ENCODE results near the gene NEK11.

Gene NEK11

DNA sequence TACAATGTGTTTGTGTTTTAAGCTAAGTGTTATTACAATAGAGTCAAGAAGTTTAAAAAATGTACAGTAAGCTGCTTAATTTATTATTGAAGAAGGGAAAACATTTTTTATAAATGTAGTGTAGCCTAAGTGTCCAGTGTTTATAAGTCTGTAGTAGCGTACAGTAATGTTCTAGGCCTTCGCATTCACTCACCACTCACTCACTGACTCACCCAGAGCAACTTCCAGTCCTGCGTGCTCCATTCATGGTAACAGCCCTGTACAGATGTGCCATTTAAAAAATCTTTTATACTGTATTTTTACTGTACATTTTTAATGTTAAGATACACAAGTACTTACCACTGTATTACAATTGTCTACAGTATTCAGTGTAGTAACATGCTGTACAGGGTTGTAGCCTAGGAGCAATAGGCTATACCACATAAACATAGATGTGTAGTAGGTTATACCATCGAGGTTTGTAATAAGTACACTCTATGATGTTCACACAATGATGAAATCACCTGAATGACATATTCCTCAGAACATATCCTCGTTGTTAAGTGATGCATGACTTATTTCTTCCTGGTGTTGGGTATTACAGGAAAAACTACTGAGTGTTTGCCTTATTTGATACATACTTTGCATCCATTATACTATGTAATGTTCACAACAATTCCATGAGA is 198.3 kb downstream of the NEK11 start:
- no peak for DNase-seq (ENCODE audit: low spot score)

DNA sequence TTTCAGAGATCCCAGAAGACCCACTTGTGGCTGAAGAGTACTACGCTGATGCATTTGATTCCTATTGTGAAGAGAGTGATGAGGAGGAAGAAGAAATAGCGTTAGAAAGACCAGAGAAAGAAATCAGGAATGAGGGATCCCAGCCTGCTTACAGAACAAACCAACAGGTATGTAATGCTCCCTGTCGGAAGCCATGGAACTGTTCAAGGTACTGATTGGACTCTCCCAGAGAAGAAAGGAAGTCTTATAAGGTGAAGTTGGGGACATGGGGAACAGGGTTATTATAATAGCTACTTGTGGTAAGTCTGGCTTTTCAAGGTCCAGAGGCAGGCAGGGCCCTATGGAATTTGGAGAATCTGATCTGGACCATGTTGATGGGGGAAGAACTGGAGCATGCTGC is 201.8 kb downstream of the NEK11 start:
- no peak for DNase-seq (ENCODE audit: low spot score)

DNA sequence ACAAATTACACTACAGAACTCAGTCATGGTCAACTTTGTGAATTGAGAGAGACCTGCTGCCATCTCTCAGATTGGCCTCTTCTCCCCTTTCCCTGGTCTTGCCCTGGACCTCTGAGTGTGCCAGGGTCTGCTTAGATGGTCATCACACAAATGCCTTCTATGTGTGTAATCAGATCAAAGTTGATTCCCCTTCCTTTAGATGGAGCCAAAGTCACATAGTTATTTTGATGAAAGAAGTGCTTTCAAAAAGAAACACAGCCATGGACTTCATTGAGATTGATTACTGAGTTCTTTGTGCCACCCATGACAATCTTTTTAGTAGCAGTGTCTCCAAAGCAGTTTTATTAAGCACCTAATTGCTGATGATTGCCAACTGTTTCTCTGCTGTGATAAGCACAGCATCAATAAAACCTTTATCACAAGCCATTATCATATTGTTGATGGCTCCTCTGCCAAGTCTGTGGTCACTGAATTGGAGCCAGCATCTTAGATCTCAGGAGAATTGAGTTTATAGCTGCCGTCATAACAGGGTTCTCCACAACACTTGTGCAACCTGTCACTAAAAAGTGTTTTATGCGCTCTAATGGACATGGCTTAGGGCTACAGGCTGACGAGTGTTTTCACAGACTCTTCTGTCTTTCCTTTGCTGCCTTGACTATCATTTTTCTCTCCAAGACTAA is 205.2 kb downstream of the NEK11 start:
- no peak for DNase-seq (ENCODE audit: low spot score)

DNA sequence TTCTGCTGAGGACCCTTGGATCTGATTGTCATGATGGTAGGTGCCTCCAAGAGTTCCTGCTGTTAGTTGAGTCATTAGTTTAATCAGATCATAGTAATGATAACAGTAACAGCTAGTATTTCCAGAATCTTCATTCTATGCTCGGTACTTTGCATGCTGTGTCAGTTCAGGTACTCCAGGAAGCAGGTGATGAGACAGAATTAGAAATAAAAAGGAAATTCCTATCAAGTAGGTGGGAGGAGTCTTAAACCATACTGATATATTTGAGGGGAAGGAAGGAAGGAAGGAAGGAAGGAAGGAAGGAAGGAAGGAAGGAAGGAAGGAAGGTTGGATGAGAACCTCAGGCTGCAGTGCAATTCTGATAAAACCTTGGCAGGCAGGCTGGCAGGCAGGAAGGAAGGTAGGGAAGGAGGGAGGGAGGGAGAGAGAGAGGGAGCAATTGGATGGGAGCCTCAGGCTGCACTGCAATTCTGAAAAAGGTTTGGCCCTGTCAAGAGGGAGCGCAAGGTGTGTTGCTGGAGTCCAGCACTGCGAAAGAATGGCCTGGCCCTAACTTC is 206.1 kb downstream of the NEK11 start:
- DNase-seq (ENCODE audit: low spot score): no peak

DNA sequence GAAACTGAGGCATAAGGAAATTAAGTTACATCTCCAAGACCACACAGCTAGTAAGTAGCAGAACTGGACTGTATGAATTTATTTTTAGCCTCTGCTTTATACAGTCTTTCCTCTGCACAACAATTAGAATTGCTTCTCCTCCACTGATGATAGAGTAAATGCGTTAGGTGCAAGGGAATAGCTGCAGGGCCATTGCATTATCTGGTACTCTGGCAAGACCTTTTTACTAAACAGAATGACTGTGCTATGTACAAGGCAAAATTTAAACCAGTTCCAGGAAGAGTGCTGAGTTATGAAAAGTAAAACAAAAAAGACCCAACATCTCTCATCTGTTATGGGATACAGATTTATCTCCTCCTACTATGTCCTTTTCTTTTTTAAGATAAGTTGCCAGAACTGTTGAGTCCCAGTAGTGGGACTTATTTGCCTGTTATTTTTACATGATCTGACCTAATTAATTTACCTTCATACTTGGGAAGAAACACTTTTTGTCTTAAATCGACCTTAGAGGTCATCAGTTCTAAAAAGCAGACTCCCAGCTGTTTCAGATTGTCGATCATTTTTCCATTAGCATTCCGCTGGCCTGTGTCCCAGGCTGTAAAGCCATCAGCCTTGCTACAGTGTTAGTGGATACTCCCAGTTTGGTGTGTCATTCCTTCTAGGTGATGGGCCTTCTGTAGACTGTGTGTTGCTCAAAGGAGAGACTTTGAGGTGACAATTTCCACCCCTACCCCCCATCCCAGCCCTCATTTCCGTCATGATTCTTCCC is 207.4 kb downstream of the NEK11 start:
- no peak for DNase-seq (ENCODE audit: low spot score)

DNA sequence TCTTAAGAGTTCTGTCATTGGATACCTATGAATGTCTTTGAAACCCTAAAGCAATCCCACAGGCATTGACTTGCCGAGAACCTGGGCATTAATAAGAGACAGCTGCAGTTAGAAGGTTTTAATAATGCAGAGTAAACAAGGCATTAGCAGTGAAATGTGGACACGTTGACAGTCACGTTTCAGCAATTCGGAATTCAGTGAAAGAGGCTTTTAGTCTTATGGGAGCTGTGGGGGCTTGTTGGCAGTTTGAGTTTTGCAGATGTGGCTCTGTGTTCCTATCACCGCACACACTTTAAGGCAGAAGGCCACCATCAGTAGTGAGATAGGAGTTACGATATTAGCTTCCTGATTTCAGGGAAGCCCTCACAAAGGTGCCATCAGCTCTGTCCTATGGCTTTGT is 209.7 kb downstream of the NEK11 start:
- no peak for DNase-seq (ENCODE audit: low spot score)

DNA sequence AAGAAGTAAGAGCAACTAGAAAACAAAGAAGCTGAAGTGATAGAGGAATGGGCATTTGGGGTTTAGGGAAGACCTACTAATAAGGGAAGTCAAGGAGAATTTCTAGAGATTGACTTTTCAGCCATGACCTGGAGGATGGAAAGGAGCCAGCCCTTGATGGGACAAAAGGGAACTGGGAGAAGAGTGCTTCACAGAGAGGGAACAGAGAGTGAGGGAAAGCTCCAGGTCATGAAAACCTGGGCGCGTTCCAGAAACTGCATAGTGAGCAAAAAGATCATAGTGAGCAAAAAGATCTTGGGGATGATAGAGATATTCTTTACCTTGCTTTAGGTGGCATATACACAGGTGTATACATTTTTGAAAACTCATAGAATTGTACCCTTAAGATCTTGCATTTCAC is 211.8 kb downstream of the NEK11 start:
- no peak for DNase-seq (ENCODE audit: low spot score)

DNA sequence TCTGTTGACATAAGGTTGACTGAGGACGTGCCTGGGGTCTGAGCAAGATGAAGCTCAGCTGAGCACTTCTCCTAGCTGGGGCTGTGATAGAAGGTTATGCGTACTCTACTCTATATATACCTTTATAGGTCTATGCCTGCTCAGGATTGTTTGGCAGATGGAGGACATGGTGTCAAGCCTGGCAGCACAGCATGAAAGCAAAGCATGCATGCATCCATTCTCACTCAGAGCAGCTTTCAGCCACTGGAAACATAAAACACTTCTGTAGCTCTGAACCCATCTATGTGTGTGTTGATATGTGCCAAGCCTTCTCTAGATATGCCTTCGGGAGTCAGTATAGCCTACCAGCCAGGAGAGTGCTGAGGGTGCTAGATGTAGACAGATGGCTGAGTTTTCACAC is 212.6 kb downstream of the NEK11 start:
- no peak for DNase-seq (ENCODE audit: low spot score)

DNA sequence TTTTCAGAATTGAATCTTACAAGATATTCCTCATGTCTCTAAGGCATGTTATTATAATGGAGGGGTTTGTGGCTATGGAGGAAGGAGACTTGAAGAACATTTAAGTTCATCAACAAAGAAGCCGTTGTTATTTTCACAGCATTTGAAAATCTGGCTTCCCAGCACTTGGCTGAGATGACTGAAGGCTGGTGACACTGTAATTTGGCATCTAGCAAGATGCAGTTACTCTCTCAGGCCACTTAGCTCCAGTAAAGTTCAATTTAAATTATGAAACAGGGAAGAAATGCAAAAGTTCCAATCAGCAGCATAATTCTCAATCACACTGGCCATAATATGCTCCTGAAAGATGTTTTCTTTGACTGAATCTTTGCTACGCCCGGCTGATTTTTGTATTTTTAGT is 215.5 kb downstream of the NEK11 start:
- DNase-seq (ENCODE audit: low spot score): no peak

DNA sequence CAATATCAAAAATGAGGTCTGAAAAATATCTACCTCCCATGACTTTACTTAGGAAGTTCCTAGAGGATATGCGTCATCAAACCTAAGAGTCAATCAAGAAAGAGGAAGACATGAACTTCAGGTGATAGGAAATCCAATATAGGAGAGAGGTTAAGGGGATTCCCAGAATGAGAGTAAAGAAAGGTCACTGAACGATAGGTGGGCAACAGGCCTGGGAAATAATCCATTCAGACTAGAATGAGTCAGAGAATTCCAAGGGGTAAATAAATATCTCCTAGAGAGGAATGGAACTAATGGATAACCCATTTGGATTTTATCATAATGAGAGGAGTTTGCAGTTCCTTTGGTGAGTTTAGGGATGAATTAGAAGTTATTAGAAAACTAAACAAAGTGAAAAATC is 223.8 kb downstream of the NEK11 start:
- no peak for DNase-seq (ENCODE audit: low spot score)

DNA sequence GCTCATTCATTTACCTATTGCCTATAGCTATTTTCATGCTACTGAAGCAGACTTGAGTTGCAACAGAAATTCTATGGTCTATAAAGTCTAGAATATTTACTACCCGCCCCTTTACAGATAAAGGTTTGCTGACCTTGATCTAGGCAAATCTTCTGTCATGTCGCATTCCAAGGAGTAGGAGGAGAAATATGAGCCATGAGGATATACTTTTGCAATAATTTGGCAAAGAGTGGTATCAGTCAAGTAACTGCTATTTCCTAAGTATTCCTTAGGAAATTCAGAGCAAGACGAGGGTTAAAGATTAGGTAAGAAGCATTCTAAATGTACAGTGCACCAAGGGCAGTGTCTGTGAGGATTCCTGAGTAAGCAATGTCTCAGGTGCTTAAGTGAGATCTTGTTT is 233.8 kb downstream of the NEK11 start:
- DNase-seq (ENCODE audit: low spot score): no peak

DNA sequence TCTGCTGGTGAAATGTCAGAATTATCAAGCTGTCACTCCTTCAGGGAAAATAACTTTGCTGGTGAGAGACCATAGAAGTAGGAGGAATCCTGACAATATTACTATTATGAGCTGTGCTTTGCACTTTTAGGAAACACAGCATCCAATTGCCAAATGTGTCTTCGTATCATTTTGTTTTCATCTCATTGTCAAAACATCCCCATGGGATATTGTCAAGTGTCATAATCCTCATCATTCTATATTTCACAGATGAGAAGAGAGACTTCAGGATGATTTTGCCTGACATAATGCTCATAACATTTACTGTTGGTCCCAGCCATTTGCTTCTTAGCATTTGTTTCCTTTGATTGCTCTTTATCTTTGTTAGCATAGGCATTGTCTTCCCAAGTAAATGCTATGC is 234.4 kb downstream of the NEK11 start:
- no peak for DNase-seq (ENCODE audit: low spot score)

DNA sequence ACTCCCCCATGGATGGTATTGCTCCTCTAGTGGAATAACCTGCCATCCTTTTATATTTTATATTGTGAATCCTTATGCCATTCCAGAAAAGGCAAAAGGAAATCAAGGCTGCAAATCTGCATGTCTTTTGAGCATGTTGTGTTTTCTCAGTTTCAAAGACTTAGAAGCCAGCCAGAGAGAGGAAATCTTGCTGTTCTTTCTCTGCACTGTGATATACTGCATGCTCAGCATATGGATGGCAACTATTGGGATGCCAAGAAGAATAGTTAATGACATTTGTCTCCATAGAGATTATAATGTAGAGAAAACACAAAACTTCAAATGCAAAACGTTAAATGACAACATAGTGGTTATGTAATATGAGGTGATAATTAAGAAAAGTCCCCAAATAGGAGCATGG is 248.9 kb downstream of the NEK11 start:
- no peak for DNase-seq (ENCODE audit: low spot score)

DNA sequence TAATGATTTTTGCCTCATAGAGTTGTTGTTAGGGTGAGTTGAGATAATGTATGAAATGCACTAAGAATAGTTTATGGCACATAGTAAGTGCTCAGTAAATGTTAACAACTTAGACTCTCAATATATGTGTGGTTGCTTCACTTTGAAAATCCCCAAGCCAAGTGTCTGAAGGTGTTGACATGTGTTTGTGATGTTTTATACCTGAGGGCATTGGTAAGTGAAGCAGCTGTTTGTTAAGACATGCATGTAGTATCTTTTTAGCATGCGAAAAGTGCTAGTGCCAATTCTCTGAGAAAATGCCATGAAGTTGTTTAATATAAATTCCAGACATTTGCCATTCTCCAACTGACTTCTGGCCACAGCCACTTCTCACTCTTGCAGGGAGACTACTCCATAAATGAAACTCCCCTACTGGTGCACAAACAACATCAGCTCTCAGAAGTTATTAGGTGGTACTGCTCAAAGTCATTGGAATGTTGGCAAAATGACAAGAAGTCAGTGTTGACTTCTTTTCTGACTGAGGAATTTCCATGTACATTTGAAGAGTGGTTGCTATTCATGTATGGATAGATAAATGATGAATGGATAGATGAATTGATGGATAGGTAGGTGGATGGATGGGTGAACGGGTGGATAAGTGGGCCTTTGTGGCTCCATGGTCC is 251.3 kb downstream of the NEK11 start:
- DNase-seq (ENCODE audit: low spot score): no peak

DNA sequence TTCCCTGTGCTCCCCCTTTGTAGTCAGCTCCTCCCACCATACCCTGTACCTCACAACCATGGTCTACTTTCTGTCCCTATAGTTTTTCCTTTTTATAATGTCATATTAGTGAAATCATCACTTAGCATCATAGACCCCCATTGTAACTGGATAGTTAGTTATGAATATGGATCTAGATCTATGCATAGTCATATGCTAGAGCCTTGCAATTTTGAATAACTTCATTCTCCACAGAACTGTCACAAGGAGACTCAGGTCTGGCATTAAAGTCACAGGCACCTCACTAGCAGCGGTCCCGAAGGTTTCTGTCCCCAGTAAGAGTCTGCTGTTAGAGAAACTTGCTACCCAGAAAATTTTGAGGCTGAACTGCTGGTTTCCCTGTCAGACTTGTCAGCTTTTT is 252.9 kb downstream of the NEK11 start:
- DNase-seq (ENCODE audit: low spot score): no peak

DNA sequence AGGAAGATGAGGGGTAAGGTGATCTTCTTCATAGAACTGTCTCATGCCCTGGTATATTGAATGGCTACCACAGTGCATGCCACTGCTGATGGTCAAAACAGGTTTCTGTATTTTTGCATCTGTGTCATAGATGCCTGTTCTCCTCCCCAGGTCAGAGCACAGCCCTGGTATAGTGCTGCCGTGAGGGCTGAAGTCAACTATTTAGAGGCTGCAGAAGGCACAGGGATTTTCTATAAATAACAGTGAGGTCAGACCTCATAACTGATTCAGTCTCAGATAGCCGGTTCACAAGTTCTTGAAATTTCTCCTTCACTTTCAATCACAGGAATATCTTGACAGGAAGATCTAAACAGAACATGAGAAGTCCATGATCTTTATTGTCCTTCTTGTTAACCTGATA is 255.7 kb downstream of the NEK11 start:
- DNase-seq (ENCODE audit: low spot score): no peak

DNA sequence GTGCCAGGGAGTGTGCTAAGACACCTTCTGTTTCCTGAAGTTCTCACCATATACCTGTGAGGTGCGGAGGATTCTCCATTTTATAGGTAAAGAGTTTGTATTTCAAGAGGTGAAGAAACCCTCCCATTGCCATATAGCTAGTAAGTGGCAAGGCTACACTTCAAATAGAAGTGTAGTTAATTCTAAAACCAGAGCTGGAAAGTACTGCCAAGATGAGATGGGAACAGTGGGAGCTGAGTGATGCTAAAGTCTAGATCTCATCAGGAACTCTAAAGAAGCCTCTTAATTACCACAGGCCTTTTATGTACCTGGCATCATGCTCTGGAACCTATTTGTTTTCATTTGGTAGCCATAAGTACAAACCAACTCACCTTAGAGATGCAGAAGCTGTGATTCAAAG is 256.3 kb downstream of the NEK11 start:
- no peak for DNase-seq (ENCODE audit: low spot score)

DNA sequence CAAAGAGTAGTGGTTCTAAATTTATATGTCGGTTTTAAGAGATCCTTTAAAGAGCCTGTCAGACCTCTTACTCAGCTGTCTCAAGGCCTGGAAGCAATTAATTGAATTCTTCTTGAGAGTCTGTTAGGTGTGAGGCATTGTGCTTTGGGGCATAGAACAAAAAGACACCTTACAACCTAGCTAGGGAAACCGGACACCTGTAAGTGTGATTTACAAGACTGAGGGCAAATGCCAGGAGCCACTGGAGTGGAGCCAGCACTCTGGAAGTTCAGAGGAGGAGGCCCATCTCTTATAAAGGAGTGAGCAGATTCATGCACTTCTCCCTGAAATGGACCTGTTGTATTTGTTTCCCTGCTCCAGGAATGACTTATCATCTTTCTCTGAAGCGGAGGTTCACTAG is 257.2 kb downstream of the NEK11 start:
- DNase-seq (ENCODE audit: low spot score): no peak

DNA sequence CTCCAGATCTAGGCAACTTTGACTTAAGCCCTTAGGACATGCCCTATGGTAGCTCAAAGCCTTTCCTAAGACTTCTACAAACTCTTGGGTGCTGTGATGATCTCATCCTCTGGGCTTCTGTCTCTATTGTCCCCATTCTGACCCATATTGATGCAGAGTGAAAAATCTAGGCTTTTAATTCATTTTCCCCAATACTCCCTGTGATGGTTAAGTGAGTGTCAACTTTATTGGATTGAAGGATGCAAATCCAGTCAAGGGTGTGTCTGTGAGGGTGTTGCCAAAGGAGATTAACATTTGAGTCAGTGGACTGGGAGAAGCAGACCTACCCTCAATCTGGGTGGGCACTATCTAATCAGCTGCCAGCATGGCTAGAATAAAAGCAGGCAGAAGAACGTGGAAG is 257.6 kb downstream of the NEK11 start:
- no peak for DNase-seq (ENCODE audit: low spot score)

DNA sequence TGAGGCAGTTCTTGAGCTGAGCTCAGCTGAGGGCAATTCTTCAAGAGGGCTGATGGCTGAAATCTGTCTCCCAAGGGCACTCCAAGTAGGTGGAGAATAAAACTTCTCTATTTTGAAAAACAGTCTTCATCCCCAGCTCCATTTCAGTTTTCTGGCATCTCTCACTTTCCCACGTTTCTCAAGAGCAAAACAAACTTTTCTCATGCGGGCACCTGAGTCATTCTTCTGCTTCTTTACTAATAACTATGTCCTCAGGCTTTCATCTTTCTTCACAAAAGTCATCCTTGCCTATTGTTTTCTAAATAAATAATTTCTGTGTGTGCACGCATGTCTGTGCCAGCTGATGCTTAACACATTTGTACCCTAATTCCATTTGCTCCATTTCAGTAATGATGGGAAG is 258.8 kb downstream of the NEK11 start:
- no peak for DNase-seq (ENCODE audit: low spot score)

DNA sequence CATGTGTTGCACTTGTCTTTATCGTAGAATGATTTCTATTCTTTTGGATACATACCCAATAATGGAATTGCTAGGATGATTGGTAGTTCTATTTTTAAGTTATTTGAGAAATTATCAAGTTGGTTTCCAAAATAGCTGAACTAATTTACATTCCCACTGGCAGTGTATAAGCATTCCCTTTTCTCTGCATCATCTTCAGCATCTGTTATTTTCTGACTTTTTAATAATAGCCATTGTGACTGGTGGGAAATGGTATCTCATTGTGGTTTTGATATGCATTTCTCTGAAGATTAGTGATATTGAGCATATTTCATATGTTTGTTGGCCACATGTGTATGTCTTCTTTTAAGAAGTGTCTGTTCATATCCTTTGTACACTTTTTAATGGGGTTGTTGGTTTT is 273.2 kb downstream of the NEK11 start:
- no peak for DNase-seq (ENCODE audit: low spot score)

DNA sequence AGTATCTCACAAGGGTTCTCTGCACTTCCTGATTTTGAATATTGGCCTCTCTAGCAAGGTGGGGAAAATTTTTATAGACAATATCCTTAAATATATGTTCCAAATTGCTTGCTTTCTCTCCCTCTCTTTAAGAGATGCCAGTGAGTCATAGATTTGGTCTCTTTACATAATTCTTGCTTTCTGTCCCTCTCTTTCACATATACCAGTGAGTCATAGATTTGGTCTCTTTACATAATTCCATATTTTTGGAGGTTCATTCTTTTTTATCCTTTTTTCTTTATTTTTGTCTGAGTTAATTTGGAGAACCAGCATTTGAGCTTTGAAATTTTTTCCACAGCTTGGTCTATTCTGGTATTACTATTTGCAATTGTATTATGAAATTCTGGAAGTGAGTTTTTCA is 277.2 kb downstream of the NEK11 start:
- no peak for DNase-seq (ENCODE audit: low spot score)

DNA sequence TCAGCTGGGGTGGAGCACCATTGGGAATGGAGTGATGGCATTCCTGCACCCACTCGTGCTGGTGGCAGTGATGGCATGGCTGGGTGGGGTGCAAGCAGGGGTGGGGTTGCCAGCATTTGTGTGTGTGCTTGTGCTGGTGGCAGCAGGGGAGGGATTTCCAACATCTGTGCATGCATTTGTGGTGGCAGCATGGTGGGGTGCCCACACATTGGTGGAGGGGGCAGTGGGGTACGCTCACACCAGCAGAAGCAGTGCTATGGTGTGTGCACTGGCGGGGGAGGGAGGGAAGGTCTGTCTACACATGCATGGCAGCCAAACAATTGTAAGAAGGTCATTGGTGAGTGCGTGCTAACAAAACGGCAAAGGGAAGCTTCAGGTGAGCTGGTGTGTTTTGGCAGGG is 278.2 kb downstream of the NEK11 start:
- no peak for DNase-seq (ENCODE audit: low spot score)
